Body of pancreas (tissue), 4 donors: Measurements from ENCODE around the gene KMT2D. TPM values are rescaled to one million over a fixed set of nuclear protein-coding genes. Genes with fewer than 3 reads are reported as not detected.

ENCODE experiments used
- ATAC-seq: fragments of 150-250 bp; one replicate; pipeline ENCODE4 v1.9.1; 2016
- DNase-seq, 4 donors: peaks; one replicate each; pipeline ENCODE4 v3.0.0-alpha.2; 2019
- H3K27ac ChIP-seq, 4 donors: fragments of 200-600 bp; sonication (generic); 1 replicate in 3 of 4; 2 replicates in 1 of 4; pipeline versions ENCODE4 v1.5.1 to v1.6.1; 2016 to 2019; ENCODE audit warnings: mild to moderate bottlenecking in 1 of 4, mixed read lengths in 1 of 4, moderate library complexity in 1 of 4
- H3K27me3 ChIP-seq, 2 donors: fragments of 200-600 bp; sonication (generic); one replicate each; pipeline ENCODE4 v1.6.0; 2016; ENCODE audit warnings: mild to moderate bottlenecking in 1 of 2
- H3K36me3 ChIP-seq, 2 donors: fragments of 200-600 bp; sonication (generic); replicated peaks in 1 of 2; 2 replicates each; pipeline ENCODE4 v1.5.1; 2016; ENCODE audit warnings: low read depth in 2 of 2; ENCODE audit not compliant: insufficient read depth in 1 of 2
- H3K4me1 ChIP-seq: fragments of 200-600 bp; sonication (generic); one replicate; pipeline ENCODE4 v1.6.0; 2016
- H3K4me3 ChIP-seq, 2 donors: fragments of 200-600 bp; sonication (generic); 1 replicate in 1 of 2; 2 replicates in 1 of 2; pipeline ENCODE4 v1.5.1; 2016 to 2019
- H3K9me3 ChIP-seq, 3 donors: fragments of 200-600 bp; sonication (generic); 1 replicate in 2 of 3; 2 replicates in 1 of 3; pipeline ENCODE4 v1.5.1; 2016
- CTCF ChIP-seq, 7 experiments: fragments of 450-650 bp in 4 of 7; fragments of 200-600 bp in 3 of 7; sonication (generic) in 3 of 7; IDR thresholded peaks; one replicate each; pipeline ENCODE4 v1.5.1; 2016 to 2019; ENCODE audit warnings: antibody characterized with exemption in 7 of 7
- POLR2A ChIP-seq, 3 donors: fragments of 450-650 bp; IDR thresholded peaks; one replicate each; pipeline ENCODE4 v1.6.1; 2016; ENCODE audit warnings: antibody characterized with exemption in 3 of 3, mild to moderate bottlenecking in 2 of 3
- WGBS, 2 donors: methylation state at CpG; one replicate each; pipeline ENCODE4 v1.1.5; 2017; 5-methylcytosine and 5-hydroxymethylcytosine counted together
- intact Hi-C: fragments of 100-400 bp; cut with DNase I; formaldehyde crosslinking; loops from one replicate; pipeline ENCODE4 v1.15.1; 2023
- total RNA-seq, 2 donors: library from RNA; depleted of rRNA; stranded (reverse); fragments of >200 nt; gene quantifications; one replicate each; pipeline ENCODE4 v1.1.0, GENCODE V29; 2016

KMT2D gene
- total RNA-seq, 2 donors from 2014 or later, result 38.4 to 51.1 TPM

GRCh38 chr12:49049566-49050224 lies 10.9 kb downstream of the KMT2D start:
- Histone ChIP-seq H3K4me1 (peaks cover 11% of the 10 kb centered on the region), H3K9me3 (no peaks in the 10 kb centered on the region), H3K27me3 (no peaks in the 10 kb centered on the region), H3K27ac (no peak overlapping the region), H3K36me3 (peaks cover 9 to 75% of the 10 kb centered on the region in 2 donors), H3K4me3 (no peak overlapping the region)
- DNase-seq, result no peak
- intact Hi-C loops, result no loop called here
- no peak for ATAC-seq
- WGBS, 2 donors, result 87 to 91% methylated on average over 18 to 20 of the region's 20 CpGs
- TF ChIP-seq POLR2A (IDR thresholded peaks at IDR 0.05), result no peak
- no peak for TF ChIP-seq CTCF (IDR thresholded peaks at IDR 0.05)

GRCh38 chr12:49048953-49049352 lies 11.6 kb downstream of the KMT2D start:
- H3K27me3 ChIP-seq, result no peaks in the 10 kb centered on the region
- peaks cover 3% of the 10 kb centered on the region for H3K4me1 ChIP-seq
- ATAC-seq (no peak), DNase-seq (no peak)
- no peak for TF ChIP-seq POLR2A (IDR thresholded peaks at IDR 0.05)
- no peak for TF ChIP-seq CTCF (IDR thresholded peaks at IDR 0.05)
- peaks cover 14 to 79% of the 10 kb centered on the region in 2 donors for H3K36me3 ChIP-seq
- H3K9me3 ChIP-seq, result no peaks in the 10 kb centered on the region
- no peak overlapping the region for H3K4me3 ChIP-seq
- intact Hi-C loops, result no loop called here
- WGBS, 2 donors, result 89 to 95% methylated on average over 10 of the region's 10 CpGs
- H3K27ac ChIP-seq, result no peak overlapping the region

GRCh38 chr12:49046129-49046895 lies 14.3 kb downstream of the KMT2D start:
- Histone ChIP-seq H3K4me1 (no peaks in the 10 kb centered on the region), H3K9me3 (no peaks in the 10 kb centered on the region), H3K36me3 (peaks cover 28 to 83% of the 10 kb centered on the region in 2 donors), H3K27me3 (no peaks in the 10 kb centered on the region), H3K27ac (no peak overlapping the region), H3K4me3 (no peak overlapping the region)
- ATAC-seq (no peak), DNase-seq (no peak)
- 91 to 94% methylated on average over 9 to 12 of the region's 12 CpGs for WGBS, 2 donors
- TF ChIP-seq POLR2A (IDR thresholded peaks at IDR 0.05) (no peak), CTCF (IDR thresholded peaks at IDR 0.05) (no peak)
- intact Hi-C loops, result no loop called here

GRCh38 chr12:49044660-49045059 lies 15.9 kb downstream of the KMT2D start:
- intact Hi-C loops, result no loop called here

More at GRCh38 chr12:49044660-49045059, 15.9 kb downstream of the KMT2D start:
- Histone ChIP-seq H3K9me3 (no peaks in the 10 kb centered on the region), H3K27ac (no peak overlapping the region), H3K4me1 (no peaks in the 10 kb centered on the region), H3K36me3 (peaks cover 35 to 80% of the 10 kb centered on the region in 2 donors), H3K4me3 (no peak overlapping the region), H3K27me3 (no peaks in the 10 kb centered on the region)
- WGBS, 2 donors, result 87 to 91% methylated on average over 11 to 12 of the region's 12 CpGs
- no peak for ATAC-seq
- TF ChIP-seq CTCF (IDR thresholded peaks at IDR 0.05), result no peak
- TF ChIP-seq POLR2A (IDR thresholded peaks at IDR 0.05), result no peak
- DNase-seq, result no peak
